B cell (primary cell): ENCODE measurements around the gene RNASET2.

Experiments
- EZH2 ChIP-seq: IDR thresholded peaks from 2 replicates; pipeline ENCODE4 v1.6.1; 2012; ENCODE audit warnings: borderline replicate concordance, low read depth, mild to moderate bottlenecking, moderate library complexity, low read length; ENCODE audit not compliant: insufficient read depth, poor library complexity, severe bottlenecking
- TF ChIP-seq, protein P1 (sequence below): fragments of 200-600 bp; IDR thresholded peaks from one replicate; pipeline ENCODE4 v1.8.0; 2022; ENCODE audit warnings: antibody characterized with exemption, mild to moderate bottlenecking

- TF ChIP-seq, protein P1, sequence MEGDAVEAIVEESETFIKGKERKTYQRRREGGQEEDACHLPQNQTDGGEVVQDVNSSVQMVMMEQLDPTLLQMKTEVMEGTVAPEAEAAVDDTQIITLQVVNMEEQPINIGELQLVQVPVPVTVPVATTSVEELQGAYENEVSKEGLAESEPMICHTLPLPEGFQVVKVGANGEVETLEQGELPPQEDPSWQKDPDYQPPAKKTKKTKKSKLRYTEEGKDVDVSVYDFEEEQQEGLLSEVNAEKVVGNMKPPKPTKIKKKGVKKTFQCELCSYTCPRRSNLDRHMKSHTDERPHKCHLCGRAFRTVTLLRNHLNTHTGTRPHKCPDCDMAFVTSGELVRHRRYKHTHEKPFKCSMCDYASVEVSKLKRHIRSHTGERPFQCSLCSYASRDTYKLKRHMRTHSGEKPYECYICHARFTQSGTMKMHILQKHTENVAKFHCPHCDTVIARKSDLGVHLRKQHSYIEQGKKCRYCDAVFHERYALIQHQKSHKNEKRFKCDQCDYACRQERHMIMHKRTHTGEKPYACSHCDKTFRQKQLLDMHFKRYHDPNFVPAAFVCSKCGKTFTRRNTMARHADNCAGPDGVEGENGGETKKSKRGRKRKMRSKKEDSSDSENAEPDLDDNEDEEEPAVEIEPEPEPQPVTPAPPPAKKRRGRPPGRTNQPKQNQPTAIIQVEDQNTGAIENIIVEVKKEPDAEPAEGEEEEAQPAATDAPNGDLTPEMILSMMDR: no peak
- TF ChIP-seq EZH2: no peak
Measured at GRCh38 chr6:166898910-166899309, 57.4 kb downstream of the RNASET2 start.
